Activated CD8-positive, alpha-beta memory T cell treated with anti-CD3 and anti-CD28 coated beads for 24 hours (primary cell): ENCODE measurements around the gene SLC35F4.

ENCODE experiments used
- DNase-seq: peaks from one replicate; pipeline ENCODE4 v3.0.0-alpha.2; 2020

SLC35F4 gene

DNA sequence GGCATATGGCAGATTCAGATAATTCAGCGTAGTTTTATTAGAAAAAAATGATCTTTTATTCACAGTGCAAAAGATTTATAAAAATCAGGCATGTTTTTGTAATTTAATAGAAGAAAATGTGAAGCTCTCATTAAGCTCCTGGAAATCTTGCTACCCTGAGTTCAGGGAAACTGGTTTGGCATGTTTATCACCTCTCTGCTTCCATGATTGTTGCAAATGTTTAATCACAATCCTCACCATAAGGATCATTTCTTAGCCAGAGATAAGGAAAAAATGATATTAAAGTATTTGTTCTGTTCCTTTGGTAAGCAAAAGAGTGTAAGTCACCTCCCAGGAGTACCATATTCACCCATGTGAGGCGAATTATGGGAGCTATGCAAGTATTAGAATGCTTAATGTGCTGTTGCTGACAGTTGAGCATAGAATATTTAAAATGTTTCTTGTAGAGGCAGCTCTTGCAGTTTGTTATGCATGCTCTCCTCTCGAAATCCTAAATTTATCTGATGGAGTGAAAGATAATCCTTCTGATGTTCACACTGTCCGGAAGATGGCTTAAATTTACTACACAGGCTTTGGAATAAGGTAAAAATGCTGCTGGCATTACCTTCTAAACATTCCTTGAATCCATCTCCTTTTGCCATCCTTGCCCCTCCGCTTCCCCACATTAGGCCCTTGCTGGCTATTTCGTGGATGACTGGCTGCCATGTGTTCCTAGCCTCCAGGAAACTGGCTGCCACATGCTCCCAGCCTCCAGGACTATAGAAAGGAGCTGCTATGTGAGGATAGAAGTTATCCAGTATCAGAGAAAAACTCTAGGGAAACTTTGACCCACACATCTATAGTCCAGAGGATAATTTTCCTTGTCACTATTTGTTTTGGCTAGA, 256.5 kb downstream of the SLC35F4 start:
- DNase-seq: no peak

DNA sequence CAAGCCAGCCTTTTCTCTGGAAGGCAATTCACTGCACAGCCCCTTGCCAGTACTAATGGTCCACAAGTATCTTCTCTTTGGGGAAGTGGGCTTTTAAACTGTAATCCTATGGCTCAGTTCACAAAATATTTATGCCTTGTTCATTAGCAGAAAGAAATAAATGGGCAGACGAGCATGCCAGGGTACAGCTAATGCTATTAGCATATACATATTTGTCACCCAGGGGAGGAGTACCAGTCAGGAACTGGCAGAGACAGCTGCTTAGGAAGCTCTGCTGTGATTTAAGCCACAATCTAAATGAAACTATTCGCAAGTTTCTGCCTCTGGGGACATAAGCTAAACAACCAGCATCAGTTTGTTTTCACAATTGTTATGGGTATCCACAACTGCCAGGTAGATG, 258.8 kb downstream of the SLC35F4 start:
- no peak for DNase-seq

DNA sequence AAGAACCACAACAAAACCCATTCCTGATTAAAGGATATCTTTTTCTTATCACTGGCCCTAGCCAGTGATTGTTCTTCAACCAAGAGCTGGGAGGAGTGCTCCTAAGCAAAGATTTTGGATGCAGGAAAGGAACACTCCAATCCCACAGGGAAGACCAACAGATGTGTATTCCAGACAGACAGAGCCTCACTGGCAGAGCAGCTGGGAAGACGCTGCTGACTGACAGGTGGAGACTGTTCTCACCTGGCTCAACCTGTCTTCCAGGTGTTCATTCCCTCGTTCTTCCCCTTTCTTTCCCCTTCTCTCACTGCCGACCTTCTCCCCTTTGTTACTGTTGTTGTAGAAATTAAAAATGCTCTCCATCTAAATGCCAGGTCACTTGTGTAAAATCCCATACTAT, 282.5 kb downstream of the SLC35F4 start:
- no peak for DNase-seq

DNA sequence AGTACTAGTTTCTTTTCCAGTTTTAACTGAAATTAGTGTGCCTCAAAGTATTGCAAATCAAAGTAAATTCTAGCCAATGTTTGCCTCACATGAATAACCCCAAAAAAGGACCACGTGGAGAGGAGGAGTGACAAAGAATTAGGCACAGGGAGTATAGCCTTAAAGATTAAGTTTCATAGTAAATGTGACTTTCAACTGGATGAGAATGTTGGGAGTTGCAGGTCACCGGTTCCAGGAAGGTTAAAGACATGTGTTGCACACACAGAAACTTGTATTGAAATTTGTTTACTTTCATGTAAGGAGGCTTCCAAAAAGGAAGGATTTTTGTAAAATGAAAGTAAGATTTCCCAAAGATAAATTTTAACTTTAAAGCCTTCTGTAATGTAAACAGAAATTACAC, 283.1 kb downstream of the SLC35F4 start:
- no peak for DNase-seq

DNA sequence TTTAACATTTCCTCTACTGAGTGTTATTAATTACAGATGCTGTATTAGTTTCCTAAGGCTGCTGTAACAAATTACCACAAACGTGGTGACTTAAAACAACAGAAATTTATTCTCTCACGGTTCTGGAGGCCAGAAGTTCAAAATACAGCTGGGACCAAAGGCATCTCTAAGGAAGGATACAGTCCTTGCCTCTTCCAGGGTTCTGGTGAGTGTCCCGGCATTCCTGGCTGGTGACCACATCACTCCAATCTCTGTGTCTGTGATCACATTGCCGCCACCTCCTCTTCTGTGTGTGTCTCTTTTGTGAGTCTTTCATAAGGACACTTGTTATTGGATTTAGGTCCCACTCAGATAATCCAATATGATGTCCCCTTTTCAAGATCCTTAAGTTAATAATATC, 287.1 kb downstream of the SLC35F4 start:
- DNase-seq: no peak

DNA sequence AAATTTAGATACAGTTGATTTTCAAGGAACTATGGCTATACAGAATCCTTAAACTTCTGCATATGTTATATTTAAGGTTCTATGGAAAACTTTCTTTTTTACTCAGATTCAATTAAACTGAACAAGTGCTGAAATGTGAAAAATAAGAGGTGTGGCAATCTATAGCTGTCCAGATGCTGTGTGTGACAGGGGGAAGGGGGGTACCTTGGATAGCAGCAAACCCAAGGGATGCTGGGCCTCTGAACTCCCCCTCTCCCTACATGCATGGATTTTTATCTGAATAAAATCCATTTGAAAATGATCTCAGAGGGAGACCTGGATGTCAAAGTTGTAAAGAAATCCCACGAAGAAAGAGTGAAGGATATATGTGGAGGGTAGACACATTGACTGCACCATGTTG, 289.4 kb downstream of the SLC35F4 start:
- DNase-seq: no peak

DNA sequence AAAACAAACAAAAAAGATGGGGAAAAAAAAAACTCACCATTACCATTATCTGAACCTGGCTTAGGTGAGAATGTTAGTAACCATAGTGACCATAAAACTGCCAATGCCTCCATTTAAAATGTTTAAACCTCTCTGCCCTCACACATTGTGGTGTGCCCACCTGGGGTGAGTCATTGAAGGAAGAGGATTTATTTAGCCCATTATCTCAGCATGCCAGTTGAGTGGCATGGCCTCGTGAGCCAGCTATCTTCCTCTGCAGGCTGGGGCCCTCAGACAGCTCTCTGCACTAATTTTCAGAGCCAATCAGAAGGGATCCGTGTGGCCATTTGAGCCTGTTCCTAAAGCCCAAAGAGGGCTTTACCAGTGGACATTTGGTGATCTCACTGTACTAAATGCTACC, 290.4 kb downstream of the SLC35F4 start:
- DNase-seq: no peak

DNA sequence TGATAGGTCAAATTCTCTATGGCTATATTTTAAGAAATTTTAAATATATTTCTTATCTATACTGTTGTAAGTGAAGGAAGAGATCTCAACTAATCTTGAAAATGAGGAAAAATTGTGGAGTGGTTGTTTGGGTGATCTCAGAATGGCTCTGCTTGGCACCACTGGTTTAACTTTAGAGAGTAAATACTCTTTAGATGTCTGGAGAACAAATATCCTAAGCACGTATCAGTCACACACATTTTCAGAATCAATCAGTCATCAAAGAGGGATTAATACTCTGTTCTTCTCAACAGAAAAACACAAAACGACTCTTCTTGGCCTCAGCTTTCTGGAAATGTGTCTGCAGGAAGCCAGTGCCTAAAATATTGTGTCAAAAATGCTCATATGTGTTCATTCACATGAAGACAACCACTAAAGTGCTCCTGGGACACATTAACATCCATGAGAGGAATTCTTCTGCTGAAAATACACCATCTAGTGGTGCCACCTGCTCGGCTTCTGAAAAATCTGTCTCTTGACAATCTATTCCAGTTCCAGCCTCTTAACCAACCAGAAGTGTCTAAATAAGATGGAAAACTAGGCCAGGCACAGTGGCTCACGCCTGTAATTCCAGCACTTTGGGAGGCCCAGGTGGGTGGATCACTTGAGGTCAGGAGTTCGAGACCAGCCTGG, 291.1 kb downstream of the SLC35F4 start:
- no peak for DNase-seq

DNA sequence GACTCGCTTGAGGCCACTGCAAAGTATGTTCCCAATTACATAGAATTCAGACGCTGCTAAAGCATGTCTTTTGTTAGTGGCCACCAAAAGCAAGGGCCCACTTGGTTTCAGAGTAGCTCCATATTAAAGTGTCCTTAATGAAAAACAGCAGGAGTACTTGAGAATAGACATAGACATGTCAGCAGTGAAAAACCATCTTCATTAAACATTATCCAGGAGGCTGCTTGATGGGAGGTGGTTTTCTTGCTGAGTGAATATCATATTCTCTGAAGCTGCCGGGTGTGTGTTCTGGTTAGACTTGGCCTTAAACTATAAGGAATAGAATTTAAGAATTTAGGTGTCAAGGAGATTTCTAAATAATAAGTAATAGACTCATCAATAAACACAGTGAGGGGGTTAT, 292.7 kb downstream of the SLC35F4 start:
- DNase-seq: no peak

DNA sequence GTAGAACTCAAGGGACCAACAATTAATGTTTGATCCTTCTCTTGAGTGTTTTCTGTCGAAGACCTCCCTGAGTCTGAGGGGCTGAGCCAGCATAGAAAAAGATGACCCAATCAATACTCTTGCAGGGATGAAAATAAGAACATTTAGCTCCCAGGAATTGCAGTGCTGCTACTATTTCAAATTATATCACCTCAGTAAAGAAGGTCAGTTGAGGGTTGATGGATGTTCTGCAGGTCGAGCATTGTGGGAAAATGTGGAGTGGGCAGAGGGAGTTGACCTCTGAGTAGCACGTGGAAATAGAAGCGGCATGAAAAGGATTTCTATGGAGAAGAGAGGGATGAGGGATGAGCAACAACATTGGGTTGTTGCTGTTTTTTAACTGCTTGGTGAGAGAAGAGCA, 297.3 kb downstream of the SLC35F4 start:
- DNase-seq: no peak

DNA sequence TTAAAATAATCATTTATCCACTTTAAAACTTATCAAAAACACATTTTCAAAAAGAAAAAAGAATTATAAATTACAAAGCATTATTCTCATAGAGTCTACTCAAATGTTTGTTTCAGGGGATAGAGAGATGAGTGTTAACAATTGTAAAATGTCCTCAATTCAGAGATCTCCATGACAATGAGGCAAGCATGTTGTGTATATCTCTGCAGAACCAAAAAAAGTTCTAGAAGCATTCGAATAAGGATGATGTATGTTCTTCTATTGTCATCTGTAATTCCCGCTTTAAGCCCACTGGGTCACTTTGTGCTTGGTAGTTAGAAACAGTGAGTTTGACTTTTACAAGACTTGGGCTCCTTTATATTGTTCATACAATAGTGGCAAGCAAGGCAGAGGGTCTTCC, 298.7 kb downstream of the SLC35F4 start:
- no peak for DNase-seq

DNA sequence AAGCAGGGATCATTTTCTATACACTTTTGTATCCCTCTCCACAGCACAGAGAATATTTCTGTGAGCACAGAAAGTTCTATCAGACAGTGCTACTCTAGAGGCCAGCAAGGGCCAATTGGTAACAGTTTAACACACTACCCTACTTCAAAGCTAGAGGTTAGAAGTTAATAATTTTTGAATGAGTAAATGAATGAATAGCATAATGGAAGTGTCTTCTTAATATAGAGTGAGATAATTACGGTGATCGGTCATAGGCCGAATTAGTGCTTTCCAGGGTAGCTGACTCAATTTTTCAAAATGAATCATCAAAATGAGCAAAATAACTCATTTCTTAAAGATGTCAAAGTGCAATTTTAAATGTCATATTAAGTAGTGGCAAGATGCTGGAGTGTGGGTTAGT, 305.2 kb downstream of the SLC35F4 start:
- DNase-seq: no peak

DNA sequence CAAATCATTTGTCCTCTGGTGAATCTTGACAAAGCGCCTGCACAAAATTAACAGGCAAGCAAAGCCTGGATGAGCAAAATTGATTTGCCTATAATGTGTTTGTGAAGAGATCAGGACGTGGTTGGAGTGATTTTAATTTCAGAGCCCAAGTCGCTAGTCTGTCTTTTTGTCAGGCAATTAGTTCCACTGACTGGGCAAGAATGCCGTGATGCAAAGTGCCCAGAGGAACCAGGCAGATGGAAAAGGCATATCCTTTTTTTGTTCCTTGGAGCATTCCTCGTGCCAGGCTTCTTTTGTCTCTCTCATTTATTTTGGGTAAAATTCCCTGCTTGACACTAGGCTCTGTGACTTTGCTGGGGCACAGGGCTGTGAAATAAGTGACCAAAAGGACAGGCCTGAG, 306.3 kb downstream of the SLC35F4 start:
- DNase-seq: no peak

DNA sequence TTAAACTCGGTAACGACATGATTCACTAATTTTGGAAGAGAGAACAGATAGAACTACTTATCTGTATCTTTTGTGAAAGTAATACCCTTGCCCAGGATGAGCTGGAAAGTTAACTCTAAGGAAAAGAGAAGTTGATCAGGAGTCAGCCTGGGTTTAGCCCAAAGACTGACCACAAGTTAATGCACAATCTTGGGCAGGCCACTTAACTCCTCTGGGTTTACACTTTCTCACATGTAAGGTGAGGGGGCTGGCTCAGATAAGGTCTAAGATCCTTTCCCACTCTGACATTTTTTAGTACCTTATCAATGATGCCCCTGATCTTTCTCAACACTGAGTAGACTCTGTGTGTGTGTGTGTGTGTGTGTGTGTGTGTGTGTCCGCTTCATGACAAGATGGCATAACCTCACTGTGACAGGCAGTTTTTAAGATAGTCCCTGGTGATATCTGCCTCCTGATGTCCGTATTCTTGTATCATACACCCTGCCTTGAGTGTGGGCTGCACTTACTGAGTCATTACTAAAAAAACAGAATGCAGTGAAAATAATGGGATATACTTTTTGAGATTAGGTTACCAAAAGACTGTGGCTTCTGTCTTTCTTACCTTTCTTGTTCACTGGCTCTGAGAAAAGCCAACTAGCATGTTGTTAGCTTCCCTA, 316.0 kb downstream of the SLC35F4 start:
- no peak for DNase-seq

DNA sequence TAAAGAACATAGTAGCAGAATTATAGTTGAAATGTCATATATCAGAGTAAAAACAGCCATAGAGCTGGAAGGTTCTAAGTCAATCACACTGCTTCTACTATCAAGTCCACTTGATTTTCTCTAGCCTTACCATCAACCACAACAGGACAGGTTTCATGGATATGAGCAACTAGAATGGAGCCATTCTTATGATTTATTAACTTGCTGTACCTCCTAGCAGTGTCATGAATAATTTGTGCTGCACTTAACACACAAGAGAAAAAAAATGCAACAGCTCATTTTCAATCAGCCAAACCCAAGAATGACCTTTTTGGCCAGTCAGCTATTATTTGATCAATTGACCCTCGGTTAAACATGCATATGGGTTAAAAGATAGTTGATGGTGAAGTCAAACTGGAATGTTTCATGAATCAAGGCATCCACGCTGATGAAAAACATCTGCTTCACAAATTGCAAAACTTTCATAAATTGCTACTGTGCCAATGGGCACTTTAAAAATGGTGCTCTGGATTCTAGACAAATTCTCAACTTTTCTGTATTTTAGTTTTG, 316.8 kb downstream of the SLC35F4 start:
- no peak for DNase-seq

DNA sequence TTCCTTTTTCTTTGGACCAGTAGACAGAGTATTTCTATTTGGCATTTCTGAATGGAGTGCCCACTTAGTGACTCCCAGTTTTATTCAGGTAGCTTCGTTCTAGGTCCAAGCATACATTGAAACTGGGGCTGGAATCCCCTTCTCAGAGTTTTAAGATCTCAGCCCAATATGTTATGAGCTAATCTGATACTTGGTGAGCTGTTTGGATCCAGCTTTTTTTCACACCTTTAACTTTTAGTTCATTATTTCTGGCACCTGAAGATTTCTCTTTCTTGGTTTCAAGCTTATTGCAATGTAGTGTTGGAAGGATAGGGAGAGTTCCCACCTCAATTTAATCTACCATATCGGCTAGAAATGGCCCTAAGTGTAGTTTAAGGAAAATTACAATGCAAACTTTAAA, 318.8 kb downstream of the SLC35F4 start:
- no peak for DNase-seq

DNA sequence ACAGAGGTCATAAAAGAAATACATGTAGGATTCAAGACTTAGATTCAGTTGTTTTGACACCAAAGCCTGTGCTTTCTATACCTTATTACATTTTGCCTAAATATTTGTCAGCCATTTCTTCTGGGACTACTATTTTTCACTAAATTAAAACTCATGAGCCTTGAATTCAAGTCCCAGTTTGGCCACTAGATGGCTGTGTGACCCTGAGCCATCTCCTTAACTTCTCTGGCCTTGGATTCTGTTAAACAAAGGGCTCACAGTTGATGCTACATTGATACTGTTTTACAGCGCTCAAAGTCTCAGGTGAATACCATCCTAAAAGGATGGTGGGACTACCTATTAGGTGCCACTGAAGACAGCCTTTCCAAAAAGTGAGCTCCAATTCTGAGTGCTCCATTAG, 332.7 kb downstream of the SLC35F4 start:
- DNase-seq: no peak

DNA sequence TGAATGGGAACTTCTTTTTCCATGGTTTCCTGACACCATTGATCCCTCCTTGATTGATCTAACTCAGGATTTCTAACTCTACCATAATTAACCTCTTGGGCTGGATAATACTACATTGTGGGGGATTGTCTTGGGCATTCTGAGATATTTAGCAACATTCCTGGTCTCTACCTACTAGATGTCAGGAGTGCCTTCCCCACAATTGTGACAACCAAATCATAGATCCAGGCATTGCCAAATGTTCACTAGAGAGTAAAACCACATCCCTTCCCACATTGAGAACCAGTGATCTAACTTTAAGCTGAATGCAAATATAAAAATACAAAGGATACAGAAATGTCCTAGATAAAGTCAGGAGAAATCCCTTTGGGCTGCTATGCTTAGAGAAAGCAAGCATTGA, 335.3 kb downstream of the SLC35F4 start:
- no peak for DNase-seq

DNA sequence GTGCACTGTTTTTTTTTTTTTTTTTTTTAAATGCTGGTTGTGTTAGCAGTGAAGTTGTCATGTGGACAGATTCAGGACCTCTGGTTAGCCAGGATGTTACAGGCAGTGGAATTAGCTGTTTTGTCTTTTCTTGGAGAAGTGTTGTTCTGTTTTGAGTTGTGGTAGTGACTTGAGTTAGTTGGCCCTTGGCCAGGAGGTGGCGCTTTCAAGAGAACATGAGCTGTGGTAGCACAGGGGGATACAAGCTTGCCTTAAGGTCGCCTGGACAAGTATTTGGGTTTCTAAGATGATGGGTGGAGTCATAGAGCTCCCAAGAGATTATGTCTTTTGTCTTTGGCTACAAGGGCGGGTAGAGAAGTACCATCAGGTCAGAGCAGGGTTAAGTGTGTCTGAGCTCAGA, 338.9 kb downstream of the SLC35F4 start:
- DNase-seq: no peak

DNA sequence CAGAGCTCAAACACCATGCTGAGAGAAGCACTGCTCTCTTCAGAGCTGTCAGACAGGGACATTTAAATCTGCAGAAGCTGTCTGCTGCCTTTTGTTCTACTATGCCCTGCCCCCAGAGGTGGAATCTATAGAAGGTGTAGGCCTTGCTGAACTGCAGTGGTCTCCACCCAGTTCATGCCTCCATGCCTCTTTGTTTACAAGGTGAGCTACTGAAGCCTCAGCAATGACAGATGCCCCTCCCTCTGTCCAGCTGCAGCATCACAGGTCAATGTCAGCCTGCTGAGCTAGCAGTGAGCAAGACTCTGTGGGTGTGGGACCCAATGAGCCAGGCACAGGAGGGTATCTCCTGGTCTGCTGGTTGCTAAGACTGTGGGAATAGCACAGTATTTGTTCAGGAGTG, 346.8 kb downstream of the SLC35F4 start:
- DNase-seq: no peak
